SU-DHL-6 (cell line): ENCODE data around the gene ISYNA1.

Source experiments
- H2AFZ ChIP-seq: fragments of 200-600 bp; sonication (generic); 2 replicates; pipeline ENCODE4 v1.6.1; 2014; ENCODE audit warnings: low read depth, mild to moderate bottlenecking, moderate library complexity, mixed read lengths, antibody characterized with exemption, low read length; ENCODE audit not compliant: severe bottlenecking
- H3F3A ChIP-seq: fragments of 200-600 bp; shearing (Covaris generic); 2 replicates; pipeline ENCODE4 v1.6.0; 2016; ENCODE audit warnings: antibody characterized with exemption, mild to moderate bottlenecking; ENCODE audit not compliant: insufficient read depth
- H3K27ac ChIP-seq: fragments of 200-600 bp; sonication (generic); 2 replicates; pipeline ENCODE4 v1.5.1; 2016; ENCODE audit warnings: low read depth, mild to moderate bottlenecking, low read length, moderate library complexity, mixed read lengths
- H3K27me3 ChIP-seq: fragments of 200-600 bp; sonication (generic), shearing (Covaris generic); 2 replicates; pipeline ENCODE4 v1.6.0; 2014; ENCODE audit warnings: mild to moderate bottlenecking, low read length
- H3K36me3 ChIP-seq: fragments of 200-600 bp; sonication (generic); 2 replicates; pipeline ENCODE4 v1.6.1; 2014; ENCODE audit warnings: mild to moderate bottlenecking, low read length, mixed read lengths
- H3K4me2 ChIP-seq: fragments of 300-600, 200-600 bp; shearing (Covaris generic), sonication (generic); 2 replicates; pipeline ENCODE4 v1.6.0; 2014; ENCODE audit warnings: low read length, low read depth, mild to moderate bottlenecking; ENCODE audit not compliant: poor library complexity, severe bottlenecking
- H3K4me3 ChIP-seq: fragments of 200-600 bp; sonication (generic); 2 replicates; pipeline ENCODE4 v1.5.1; 2014; ENCODE audit warnings: antibody characterized with exemption, low read length, mild to moderate bottlenecking, mixed read lengths; ENCODE audit not compliant: insufficient read depth, poor library complexity, severe bottlenecking
- H3K79me2 ChIP-seq: fragments of 200-600 bp; sonication (generic); 2 replicates; pipeline ENCODE4 v1.6.1; 2014; ENCODE audit warnings: mild to moderate bottlenecking, low read length, moderate library complexity; ENCODE audit not compliant: insufficient read depth
- H3K9ac ChIP-seq: fragments of 200-600 bp; sonication (generic); 2 replicates; pipeline ENCODE4 v1.7.0; 2014; ENCODE audit warnings: mild to moderate bottlenecking, low read length
- H3K9me2 ChIP-seq: fragments of 200-600 bp; sonication (generic); replicated peaks from 2 replicates; pipeline ENCODE4 v1.6.1; 2014; ENCODE audit warnings: low read length; ENCODE audit not compliant: insufficient read depth
- H3K9me3 ChIP-seq: fragments of 200-600 bp; sonication (generic); 2 replicates; pipeline ENCODE4 v1.6.1; 2014; ENCODE audit warnings: low read length, mixed read lengths; ENCODE audit not compliant: insufficient read depth
- H4K20me1 ChIP-seq: fragments of 200-600 bp; sonication (generic); 2 replicates; pipeline ENCODE4 v1.6.1; 2014; ENCODE audit warnings: low read depth, mild to moderate bottlenecking, antibody characterized with exemption, low read length, moderate library complexity, mixed read lengths
- EZH2phosphoT487 ChIP-seq: fragments of 200-600 bp; sonication (generic), shearing (Covaris generic); conservative IDR thresholded peaks from 2 replicates; pipeline ENCODE4 v1.6.1; 2018; ENCODE audit warnings: mild to moderate bottlenecking, antibody characterized with exemption, low read length, moderate library complexity, mixed read lengths
- TF ChIP-seq, protein P1 (sequence below): fragments of 200-600 bp; sonication (generic); IDR thresholded peaks from one replicate; pipeline ENCODE4 v1.5.1; 2017; ENCODE audit warnings: antibody characterized with exemption, mild to moderate bottlenecking, low read length, moderate library complexity; ENCODE audit not compliant: insufficient read depth, poor library complexity, severe bottlenecking

The ISYNA1 gene

GRCh38 chr19:18441804-18442788 lies 4.2 kb upstream of the ISYNA1 start:
- Histone ChIP-seq H3K27ac (no peak overlapping the region), H2AFZ (no peak overlapping the region), H3K9ac (no peak overlapping the region), H3K36me3 (no peaks in the 10 kb centered on the region), H4K20me1 (no peaks in the 10 kb centered on the region), H3K79me2 (no peaks in the 10 kb centered on the region), H3K9me2 (no peaks in the 10 kb centered on the region), H3F3A (peaks cover 21% of the 10 kb centered on the region), H3K4me2 (no peak overlapping the region), H3K9me3 (no peaks in the 10 kb centered on the region), H3K4me3 (no peak overlapping the region), H3K27me3 (no peaks in the 10 kb centered on the region)
- TF ChIP-seq, protein P1, sequence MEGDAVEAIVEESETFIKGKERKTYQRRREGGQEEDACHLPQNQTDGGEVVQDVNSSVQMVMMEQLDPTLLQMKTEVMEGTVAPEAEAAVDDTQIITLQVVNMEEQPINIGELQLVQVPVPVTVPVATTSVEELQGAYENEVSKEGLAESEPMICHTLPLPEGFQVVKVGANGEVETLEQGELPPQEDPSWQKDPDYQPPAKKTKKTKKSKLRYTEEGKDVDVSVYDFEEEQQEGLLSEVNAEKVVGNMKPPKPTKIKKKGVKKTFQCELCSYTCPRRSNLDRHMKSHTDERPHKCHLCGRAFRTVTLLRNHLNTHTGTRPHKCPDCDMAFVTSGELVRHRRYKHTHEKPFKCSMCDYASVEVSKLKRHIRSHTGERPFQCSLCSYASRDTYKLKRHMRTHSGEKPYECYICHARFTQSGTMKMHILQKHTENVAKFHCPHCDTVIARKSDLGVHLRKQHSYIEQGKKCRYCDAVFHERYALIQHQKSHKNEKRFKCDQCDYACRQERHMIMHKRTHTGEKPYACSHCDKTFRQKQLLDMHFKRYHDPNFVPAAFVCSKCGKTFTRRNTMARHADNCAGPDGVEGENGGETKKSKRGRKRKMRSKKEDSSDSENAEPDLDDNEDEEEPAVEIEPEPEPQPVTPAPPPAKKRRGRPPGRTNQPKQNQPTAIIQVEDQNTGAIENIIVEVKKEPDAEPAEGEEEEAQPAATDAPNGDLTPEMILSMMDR = no peak
- TF ChIP-seq EZH2phosphoT487 = no peak

DNA sequence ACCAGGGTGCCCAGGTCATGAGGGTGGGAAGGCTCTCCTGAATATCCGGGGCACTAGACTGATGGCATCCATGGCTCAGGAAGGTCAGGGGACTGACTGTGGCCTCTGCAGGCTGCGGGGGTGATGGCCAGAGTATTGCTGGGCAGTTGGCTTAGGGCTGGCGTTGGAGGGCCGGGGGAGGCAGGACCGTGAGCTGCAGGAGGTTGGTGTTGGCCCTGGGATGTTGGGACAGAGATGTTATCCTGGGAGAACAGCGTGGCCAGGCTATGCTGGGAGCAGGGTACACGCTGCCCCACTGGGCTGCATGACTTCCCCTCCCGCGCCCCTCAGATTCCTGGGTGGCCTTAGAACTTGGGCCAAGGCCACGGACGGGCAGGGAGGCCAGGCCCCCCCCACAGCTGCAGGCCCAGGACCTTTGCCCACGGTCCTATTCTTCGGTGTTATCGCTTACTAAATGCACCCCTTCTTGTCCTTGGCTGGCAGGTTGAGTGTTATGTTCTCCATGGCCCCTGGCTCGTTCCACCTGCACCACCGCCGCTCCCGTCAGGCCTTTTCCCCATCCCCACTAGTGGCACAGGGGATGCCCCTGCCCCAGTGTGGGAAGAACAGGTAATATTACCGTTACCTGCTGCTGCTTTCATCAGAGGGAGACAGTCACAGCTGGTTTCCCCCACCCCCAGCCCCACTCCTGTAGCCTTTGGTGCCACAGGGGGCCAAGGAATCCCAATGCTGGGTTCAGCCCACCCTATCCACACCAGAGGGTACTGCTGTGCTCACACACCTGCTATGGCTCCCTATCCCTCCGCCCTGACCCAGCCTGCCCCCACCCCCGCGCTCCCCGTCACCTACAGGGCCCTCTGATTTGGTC lies 3.2 kb upstream of the ISYNA1 start:
- TF ChIP-seq EZH2phosphoT487 = no peak
- TF ChIP-seq, protein P1 = no peak
- H3K9me2 ChIP-seq = no peaks in the 10 kb centered on the region
- no peaks in the 10 kb centered on the region for H3K27me3 ChIP-seq
- H4K20me1 ChIP-seq = no peaks in the 10 kb centered on the region
- H3K4me2 ChIP-seq = no peak overlapping the region
- H3K36me3 ChIP-seq = no peaks in the 10 kb centered on the region
- no peak overlapping the region for H3K4me3 ChIP-seq
- H3K9ac ChIP-seq = no peak overlapping the region
- no peaks in the 10 kb centered on the region for H3K79me2 ChIP-seq
- H3F3A ChIP-seq = peaks cover 21% of the 10 kb centered on the region
- H3K9me3 ChIP-seq = no peaks in the 10 kb centered on the region
- H3K27ac ChIP-seq = no peak overlapping the region
- H2AFZ ChIP-seq = no peak overlapping the region

GRCh38 chr19:18440415-18440877 lies 2.5 kb upstream of the ISYNA1 start:
- Histone ChIP-seq H3K9me2 (no peaks in the 10 kb centered on the region), H3K27me3 (no peaks in the 10 kb centered on the region), H3K27ac (no peak overlapping the region), H4K20me1 (no peaks in the 10 kb centered on the region), H3K79me2 (no peaks in the 10 kb centered on the region), H3F3A (peaks cover 21% of the 10 kb centered on the region), H3K9me3 (no peaks in the 10 kb centered on the region), H3K9ac (no peak overlapping the region), H3K4me2 (no peak overlapping the region), H3K4me3 (no peak overlapping the region), H2AFZ (no peak overlapping the region), H3K36me3 (no peaks in the 10 kb centered on the region)
- TF ChIP-seq, protein P1 = peak; percentile 13
- TF ChIP-seq EZH2phosphoT487 = no peak
